Fibroblast of villous mesenchyme (primary cell): Measurements from ENCODE around the gene OR6C65. TPM values are rescaled to one million over a fixed set of nuclear protein-coding genes. Genes with fewer than 3 reads are reported as not detected.

ENCODE experiments used
- total RNA-seq: library from RNA; depleted of rRNA; stranded (reverse); fragments of >200 nt; gene quantifications from 2 replicates; pipeline ENCODE4 v1.2.3, GENCODE V29; 2012

OR6C65 gene
- total RNA-seq, 1 donor, result not detected

Other genes starting within 250 kb of the OR6C65 start
- not detected in 2 replicates for gene OR10A7, start 179.5 kb upstream of the OR6C65 start, total RNA-seq
- gene OR6C74, start 155.9 kb upstream of the OR6C65 start, total RNA-seq, result not detected in 2 replicates
- gene OR6C6, start 104.0 kb upstream of the OR6C65 start, total RNA-seq, result not detected in 2 replicates
- gene OR6C1, start 86.2 kb upstream of the OR6C65 start, total RNA-seq, result not detected in 2 replicates
- not detected in 2 replicates for gene OR6C3, start 69.8 kb upstream of the OR6C65 start, total RNA-seq
- gene OR6C75, start 37.6 kb upstream of the OR6C65 start, total RNA-seq, result not detected in 2 replicates
- not detected in 2 replicates for gene OR6C76, start 25.7 kb downstream of the OR6C65 start, total RNA-seq
- not detected in 2 replicates for gene OR6C2, start 43.5 kb downstream of the OR6C65 start, total RNA-seq
- not detected in 2 replicates for gene OR6C70, start 69.6 kb downstream of the OR6C65 start, total RNA-seq
- gene OR6C68, start 91.8 kb downstream of the OR6C65 start, total RNA-seq, result not detected in 2 replicates
- gene OR6C4, start 149.1 kb downstream of the OR6C65 start, total RNA-seq, result not detected in 2 replicates
- gene OR2AP1, start 171.9 kb downstream of the OR6C65 start, total RNA-seq, result not detected in 2 replicates
- gene OR10P1, start 236.4 kb downstream of the OR6C65 start, total RNA-seq, result under 0.01 TPM in 1 of 2 replicates, not detected in the other